Mucosa of stomach (tissue), 1 donor: ENCODE data around the gene CLEC17A.
"Not testable (repeated sequence)": the region's sequence is repeated elsewhere in the genome, so short reads cannot be mapped to it uniquely, and the experiment has no call there.

ENCODE experiments used
- H3K27me3 ChIP-seq: one replicate; pipeline ENCODE4 v1.7.0; 2013; ENCODE audit warnings: mild to moderate bottlenecking, low read length; ENCODE audit not compliant: control insufficient read depth, insufficient read depth
- H3K36me3 ChIP-seq: one replicate; pipeline ENCODE4 v1.7.0; 2013; ENCODE audit warnings: low read length; ENCODE audit not compliant: control insufficient read depth, insufficient read depth
- H3K4me1 ChIP-seq: one replicate; pipeline ENCODE4 v1.7.0; 2013; ENCODE audit warnings: mild to moderate bottlenecking, low read length; ENCODE audit not compliant: control insufficient read depth, insufficient read depth
- H3K4me3 ChIP-seq: one replicate; pipeline ENCODE4 v1.7.0; 2013; ENCODE audit warnings: low read length
- H3K9ac ChIP-seq: one replicate; pipeline ENCODE4 v1.7.0; 2013; ENCODE audit warnings: mild to moderate bottlenecking, low read length, moderate library complexity
- H3K9me3 ChIP-seq: one replicate; pipeline ENCODE4 v1.7.0; 2013; ENCODE audit warnings: mild to moderate bottlenecking, low read length, moderate library complexity; ENCODE audit not compliant: control insufficient read depth
- donor health status: Pancreatic carcinoma.

CLEC17A gene

GRCh38 chr19:14611051-14611450 lies 28.2 kb downstream of the CLEC17A start:
- Histone ChIP-seq H3K27me3 (no peaks in the 10 kb centered on the region), H3K4me3 (no peak overlapping the region), H3K9me3 (no peaks in the 10 kb centered on the region), H3K9ac (no peak overlapping the region), H3K4me1 (no peaks in the 10 kb centered on the region), H3K36me3 (no peaks in the 10 kb centered on the region)

GRCh38 chr19:14612242-14612641 lies 29.4 kb downstream of the CLEC17A start:
- not testable (repeated sequence) for H3K4me1 ChIP-seq, H3K27me3 ChIP-seq, H3K36me3 ChIP-seq, H3K9me3 ChIP-seq, H3K4me3 ChIP-seq, H3K9ac ChIP-seq

GRCh38 chr19:14612657-14613056 lies 29.8 kb downstream of the CLEC17A start:
- H3K27me3 ChIP-seq = no peaks in the 10 kb centered on the region
- H3K4me3 ChIP-seq = no peak overlapping the region
- H3K4me1 ChIP-seq = no peaks in the 10 kb centered on the region

GRCh38 chr19:14613399-14614098 lies 30.7 kb downstream of the CLEC17A start:
- H3K4me3 ChIP-seq, H3K27me3 ChIP-seq, H3K4me1 ChIP-seq, H3K9me3 ChIP-seq, H3K36me3 ChIP-seq, H3K9ac ChIP-seq: not testable (repeated sequence)

More at GRCh38 chr19:14612657-14613056, 29.8 kb downstream of the CLEC17A start:
- Histone ChIP-seq H3K9ac (no peak overlapping the region), H3K9me3 (no peaks in the 10 kb centered on the region), H3K36me3 (no peaks in the 10 kb centered on the region)

GRCh38 chr19:14614099-14614412 lies 31.2 kb downstream of the CLEC17A start:
- Histone ChIP-seq H3K27me3 (no peaks in the 10 kb centered on the region), H3K9me3 (no peaks in the 10 kb centered on the region), H3K4me1 (no peaks in the 10 kb centered on the region), H3K36me3 (no peaks in the 10 kb centered on the region), H3K4me3 (no peak overlapping the region), H3K9ac (no peak overlapping the region)

GRCh38 chr19:14615623-14616022 lies 32.7 kb downstream of the CLEC17A start:
- Histone ChIP-seq H3K4me1 (no peaks in the 10 kb centered on the region), H3K4me3 (no peak overlapping the region), H3K36me3 (no peaks in the 10 kb centered on the region), H3K27me3 (no peaks in the 10 kb centered on the region), H3K9me3 (no peaks in the 10 kb centered on the region), H3K9ac (no peak overlapping the region)

- H3K9ac ChIP-seq = no peak overlapping the region
- no peaks in the 10 kb centered on the region for H3K36me3 ChIP-seq
- H3K4me1 ChIP-seq = no peaks in the 10 kb centered on the region
- H3K4me3 ChIP-seq = no peak overlapping the region
- no peaks in the 10 kb centered on the region for H3K9me3 ChIP-seq
- no peaks in the 10 kb centered on the region for H3K27me3 ChIP-seq
Observed at GRCh38 chr19:14616407-14616806, 33.5 kb downstream of the CLEC17A start.

GRCh38 chr19:14619404-14619803 lies 36.5 kb downstream of the CLEC17A start:
- no peak overlapping the region for H3K9ac ChIP-seq
- H3K36me3 ChIP-seq = no peaks in the 10 kb centered on the region

GRCh38 chr19:14624491-14624890 lies 41.6 kb downstream of the CLEC17A start:
- not testable (repeated sequence) for H3K36me3 ChIP-seq, H3K9me3 ChIP-seq, H3K4me3 ChIP-seq, H3K9ac ChIP-seq, H3K27me3 ChIP-seq, H3K4me1 ChIP-seq

More at GRCh38 chr19:14619404-14619803, 36.5 kb downstream of the CLEC17A start:
- Histone ChIP-seq H3K9me3 (no peaks in the 10 kb centered on the region), H3K4me3 (no peak overlapping the region), H3K4me1 (no peaks in the 10 kb centered on the region), H3K27me3 (no peaks in the 10 kb centered on the region)

GRCh38 chr19:14629557-14629956 lies 46.7 kb downstream of the CLEC17A start:
- H3K36me3 ChIP-seq = no peaks in the 10 kb centered on the region
- no peaks in the 10 kb centered on the region for H3K27me3 ChIP-seq
- no peak overlapping the region for H3K9ac ChIP-seq

GRCh38 chr19:14632286-14632685 lies 49.4 kb downstream of the CLEC17A start:
- Histone ChIP-seq H3K36me3 (no peaks in the 10 kb centered on the region), H3K9me3 (no peaks in the 10 kb centered on the region), H3K4me1 (no peaks in the 10 kb centered on the region), H3K27me3 (no peaks in the 10 kb centered on the region), H3K4me3 (no peak overlapping the region), H3K9ac (no peak overlapping the region)

More at GRCh38 chr19:14629557-14629956, 46.7 kb downstream of the CLEC17A start:
- Histone ChIP-seq H3K4me1 (no peaks in the 10 kb centered on the region), H3K9me3 (no peaks in the 10 kb centered on the region), H3K4me3 (no peak overlapping the region)

GRCh38 chr19:14639536-14640277 lies 56.8 kb downstream of the CLEC17A start:
- no peaks in the 10 kb centered on the region for H3K4me1 ChIP-seq

More at GRCh38 chr19:14639536-14640277, 56.8 kb downstream of the CLEC17A start:
- Histone ChIP-seq H3K9me3 (no peaks in the 10 kb centered on the region), H3K27me3 (no peaks in the 10 kb centered on the region), H3K9ac (no peak overlapping the region), H3K36me3 (no peaks in the 10 kb centered on the region), H3K4me3 (no peak overlapping the region)
